Mesothelial cell of epicardium (in vitro differentiated cells): ENCODE results near the gene UBE2L5. TPM values are rescaled to one million over a fixed set of nuclear protein-coding genes. Genes with fewer than 3 reads are reported as not detected.
A peak's percentile ranks its signal among the peaks of the same experiment; 100 is the strongest.

Experiments used
- DNase-seq, 2 experiments: peaks; one replicate each; pipeline ENCODE4 v3.0.0; 2021; ENCODE audit warnings: low spot score in 2 of 2; ENCODE audit not compliant: unreplicated experiment in 2 of 2
- H3K27ac Mint-ChIP-seq: 2 replicates; pipeline ENCODE4 v1.8.0; 2021; ENCODE audit warnings: mixed read lengths
- H3K27me3 Mint-ChIP-seq: 2 replicates; pipeline ENCODE4 v1.8.0; 2021; ENCODE audit warnings: low read depth, mixed read lengths
- H3K36me3 Mint-ChIP-seq: 2 replicates; pipeline ENCODE4 v1.8.0; 2021; ENCODE audit warnings: mixed read lengths
- H3K4me1 Mint-ChIP-seq: 2 replicates; pipeline ENCODE4 v1.8.0; 2021; ENCODE audit warnings: mixed read lengths
- H3K4me3 Mint-ChIP-seq: 2 replicates; pipeline ENCODE4 v1.8.0; 2021; ENCODE audit warnings: mild to moderate bottlenecking, moderate library complexity, mixed read lengths
- H3K9me3 Mint-ChIP-seq: 2 replicates; pipeline ENCODE4 v1.8.0; 2021; ENCODE audit warnings: mixed read lengths
- total RNA-seq: library from RNA; stranded (reverse); gene quantifications from 3 replicates; pipeline ENCODE4 v1.2.1, GENCODE V29; 2021
- TF ChIP-seq, protein P1 (sequence below): fragments of 200-600 bp; sonication (generic); IDR thresholded peaks from one replicate; pipeline ENCODE4 v1.5.0; 2021; ENCODE audit warnings: antibody characterized with exemption; ENCODE audit not compliant: unreplicated experiment

Gene UBE2L5
- total RNA-seq, 1 donor from 2014 or later = not detected

DNA sequence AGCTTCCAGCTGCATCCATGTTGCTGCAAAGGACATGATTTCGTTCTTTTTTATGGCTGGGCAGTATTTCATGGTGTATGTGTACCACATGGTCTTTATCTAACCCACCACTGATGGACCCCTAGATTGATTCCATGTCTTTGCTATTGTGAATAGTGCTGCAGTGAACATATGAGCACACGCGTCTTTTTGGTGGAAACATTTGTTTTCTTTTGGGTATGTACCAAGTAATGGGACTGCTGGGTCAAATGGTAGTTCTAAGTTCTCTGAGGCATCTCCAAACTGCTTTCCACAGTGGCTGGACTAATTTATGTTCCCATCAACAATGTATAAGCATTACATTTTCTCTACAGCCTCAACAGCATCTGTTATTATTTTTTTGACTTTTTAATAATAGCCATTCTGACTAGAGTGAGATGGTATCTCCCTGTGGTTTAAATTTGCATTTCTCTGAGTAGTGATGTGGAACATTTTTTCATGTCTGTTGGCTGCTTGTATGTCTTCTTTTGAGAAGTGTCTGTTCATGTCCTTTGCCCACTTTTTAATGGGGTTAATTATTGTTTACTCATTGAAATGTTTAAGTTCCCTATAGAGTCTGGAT lies 6.8 kb upstream of the UBE2L5 start:
- TF ChIP-seq, protein P1, sequence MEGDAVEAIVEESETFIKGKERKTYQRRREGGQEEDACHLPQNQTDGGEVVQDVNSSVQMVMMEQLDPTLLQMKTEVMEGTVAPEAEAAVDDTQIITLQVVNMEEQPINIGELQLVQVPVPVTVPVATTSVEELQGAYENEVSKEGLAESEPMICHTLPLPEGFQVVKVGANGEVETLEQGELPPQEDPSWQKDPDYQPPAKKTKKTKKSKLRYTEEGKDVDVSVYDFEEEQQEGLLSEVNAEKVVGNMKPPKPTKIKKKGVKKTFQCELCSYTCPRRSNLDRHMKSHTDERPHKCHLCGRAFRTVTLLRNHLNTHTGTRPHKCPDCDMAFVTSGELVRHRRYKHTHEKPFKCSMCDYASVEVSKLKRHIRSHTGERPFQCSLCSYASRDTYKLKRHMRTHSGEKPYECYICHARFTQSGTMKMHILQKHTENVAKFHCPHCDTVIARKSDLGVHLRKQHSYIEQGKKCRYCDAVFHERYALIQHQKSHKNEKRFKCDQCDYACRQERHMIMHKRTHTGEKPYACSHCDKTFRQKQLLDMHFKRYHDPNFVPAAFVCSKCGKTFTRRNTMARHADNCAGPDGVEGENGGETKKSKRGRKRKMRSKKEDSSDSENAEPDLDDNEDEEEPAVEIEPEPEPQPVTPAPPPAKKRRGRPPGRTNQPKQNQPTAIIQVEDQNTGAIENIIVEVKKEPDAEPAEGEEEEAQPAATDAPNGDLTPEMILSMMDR = no peak
- Mint-ChIP-seq H3K27me3 (no peaks in the 10 kb centered on the region), H3K4me3 (no peak overlapping the region), H3K4me1 (peaks cover 14% of the 10 kb centered on the region), H3K27ac (no peak overlapping the region), H3K36me3 (no peaks in the 10 kb centered on the region), H3K9me3 (no peaks in the 10 kb centered on the region)
- DNase-seq = no peak

DNA sequence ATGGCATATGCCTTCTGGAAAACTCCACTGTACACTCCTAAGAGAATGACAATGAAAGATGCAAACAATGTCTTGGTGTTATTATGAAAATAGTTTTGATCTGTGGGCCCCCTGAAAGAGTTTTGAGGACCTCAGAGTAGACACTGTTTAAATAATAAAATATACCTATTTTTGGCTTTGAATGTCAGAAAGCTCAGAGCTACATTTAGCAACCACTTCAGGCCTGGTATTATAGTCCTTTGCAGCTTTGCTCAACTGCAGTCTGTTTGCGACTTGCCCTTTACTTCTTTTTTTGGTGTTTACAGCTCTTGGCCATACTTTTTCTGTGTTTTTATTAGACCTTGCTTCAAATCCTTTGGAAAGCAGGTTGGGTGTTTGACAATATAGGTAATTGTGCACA lies 5.8 kb upstream of the UBE2L5 start:
- Mint-ChIP-seq H3K27ac (no peak overlapping the region), H3K9me3 (no peaks in the 10 kb centered on the region), H3K4me1 (peaks cover 22% of the 10 kb centered on the region), H3K4me3 (no peak overlapping the region), H3K27me3 (no peaks in the 10 kb centered on the region), H3K36me3 (no peaks in the 10 kb centered on the region)
- TF ChIP-seq, protein P1 = no peak
- no peak for DNase-seq

DNA sequence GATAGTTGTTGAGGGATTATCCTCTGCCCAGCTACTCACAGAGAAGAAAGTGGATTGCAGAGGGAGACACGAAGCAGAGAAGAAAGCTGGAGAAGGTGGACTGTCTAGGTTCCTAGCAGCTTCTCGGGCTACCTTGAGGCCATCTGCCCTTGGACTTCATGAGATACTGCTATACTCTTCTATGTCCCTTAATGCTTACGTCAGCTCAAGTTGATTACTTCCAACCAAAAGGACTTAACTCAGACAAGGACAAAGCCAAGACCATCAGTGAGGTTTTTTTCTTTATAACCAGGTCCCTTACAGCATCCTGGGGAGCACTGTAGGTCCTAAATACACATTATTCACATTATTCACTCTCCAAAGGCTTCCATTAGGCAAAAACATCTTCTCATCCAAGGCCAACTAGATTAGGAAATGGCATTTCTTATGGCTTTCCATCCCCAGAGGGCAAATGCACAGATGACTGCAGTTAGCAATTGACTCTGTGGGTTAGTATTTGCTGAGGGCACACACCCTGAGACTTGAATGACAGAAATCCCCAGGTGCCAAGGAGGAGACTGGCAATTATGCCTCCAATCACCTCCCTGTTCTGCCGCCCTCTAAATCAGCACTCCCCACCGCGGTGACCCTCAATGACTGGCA lies 4.1 kb upstream of the UBE2L5 start:
- no peak overlapping the region for H3K4me3 Mint-ChIP-seq

DNA sequence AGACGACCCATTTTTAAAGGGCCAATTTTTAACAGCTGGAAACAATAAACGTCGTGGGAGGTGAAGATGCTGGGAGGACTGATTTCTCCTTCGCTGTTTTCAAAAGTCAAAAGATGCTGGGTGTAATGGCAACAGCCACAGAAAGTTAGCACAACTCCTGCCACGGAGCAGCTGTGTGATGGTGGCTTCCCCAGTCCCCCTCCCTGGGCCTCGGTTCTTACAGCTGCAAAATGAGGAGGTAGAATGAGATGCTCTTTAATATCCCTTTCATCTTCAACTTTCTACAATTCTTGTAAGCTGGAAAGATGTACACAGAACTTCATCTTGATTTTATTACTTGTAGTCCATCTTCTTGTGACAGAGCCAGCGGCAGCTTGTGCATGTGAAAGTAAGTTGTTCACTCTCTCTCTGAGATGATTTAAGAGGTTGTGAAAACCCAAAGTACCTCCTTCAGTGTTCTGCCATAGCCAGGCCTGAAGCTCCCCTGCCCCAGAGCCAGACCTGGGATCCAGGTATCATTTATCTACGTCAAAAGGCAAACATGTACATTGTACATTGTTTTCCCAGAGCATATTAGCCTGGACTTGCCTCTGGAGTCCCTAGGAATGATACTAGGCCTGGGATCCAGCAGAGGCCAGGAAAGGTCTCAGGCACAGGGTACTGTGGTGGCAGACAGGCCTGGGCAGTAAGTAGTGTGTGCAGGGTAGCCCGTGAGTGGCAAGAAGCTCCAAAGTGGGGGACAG lies 3.4 kb upstream of the UBE2L5 start:
- Mint-ChIP-seq H3K27me3 (peaks cover 9% of the 10 kb centered on the region), H3K4me1 (peaks cover 23% of the 10 kb centered on the region), H3K9me3 (no peaks in the 10 kb centered on the region), H3K36me3 (no peaks in the 10 kb centered on the region), H3K27ac (no peak overlapping the region), H3K4me3 (no peak overlapping the region)
- DNase-seq = no peak
- TF ChIP-seq, protein P1 = no peak

More for the DNA sequence above, 4.1 kb upstream of the UBE2L5 start:
- Mint-ChIP-seq H3K27ac (no peak overlapping the region), H3K4me1 (peaks cover 23% of the 10 kb centered on the region), H3K9me3 (no peaks in the 10 kb centered on the region), H3K36me3 (no peaks in the 10 kb centered on the region), H3K27me3 (peaks cover 3% of the 10 kb centered on the region)
- TF ChIP-seq, protein P1 = no peak
- no peak for DNase-seq

DNA sequence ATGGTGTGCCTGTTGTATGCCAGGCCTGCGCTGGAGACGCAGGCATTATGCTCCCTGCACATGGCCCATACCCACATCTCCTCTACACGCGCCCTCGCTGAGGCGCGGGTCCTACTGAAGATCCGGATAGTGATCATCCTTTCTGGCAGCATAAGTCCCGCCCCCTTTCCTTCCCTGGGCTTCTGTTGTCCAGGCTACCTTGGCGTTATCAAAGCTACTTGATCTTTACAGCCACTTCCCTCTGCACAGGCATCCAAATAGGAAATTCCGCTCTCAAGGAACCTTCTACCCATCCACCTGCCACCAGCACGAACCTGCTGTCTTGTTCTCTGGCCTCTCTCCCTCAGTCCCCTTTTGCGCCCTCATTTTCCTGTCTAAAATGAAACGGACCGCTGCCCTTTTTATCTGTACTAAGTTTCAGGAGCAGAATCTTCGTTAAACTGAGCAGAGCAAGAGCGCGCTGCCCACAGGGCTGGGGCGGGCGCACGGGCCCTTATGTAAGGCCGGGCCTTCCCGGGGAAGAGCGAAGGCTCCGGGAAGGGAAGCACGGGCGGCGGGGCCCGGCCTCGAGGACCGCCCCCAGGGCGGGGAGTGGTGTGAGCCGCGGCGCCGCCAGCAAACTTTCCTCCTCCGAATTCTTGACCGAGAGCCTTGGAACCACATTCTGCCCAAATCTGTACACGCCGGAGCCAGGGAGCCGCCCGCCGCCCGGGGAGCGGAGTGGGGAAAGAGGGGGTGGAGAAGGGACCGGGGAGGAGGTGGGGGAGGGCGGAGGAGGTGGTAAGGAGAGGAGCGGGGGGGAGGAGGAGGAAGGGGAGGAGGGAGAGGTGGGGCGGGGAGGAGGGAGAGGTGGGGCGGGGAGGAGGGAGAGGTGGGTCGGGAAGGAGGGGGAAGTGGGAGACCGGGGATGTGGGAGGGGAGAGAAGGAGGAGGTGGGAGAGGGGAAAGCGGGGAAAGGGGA lies 920 bp upstream of the UBE2L5 start:
- TF ChIP-seq, protein P1 = no peak
- peak; percentile 56 to 75 for DNase-seq
- Mint-ChIP-seq H3K27ac (peak overlapping the region; percentile 89), H3K27me3 (peaks cover 13% of the 10 kb centered on the region), H3K36me3 (no peaks in the 10 kb centered on the region), H3K4me1 (peaks cover 20% of the 10 kb centered on the region), H3K4me3 (peak overlapping the region; percentile 73), H3K9me3 (no peaks in the 10 kb centered on the region)
